Neural cell (in vitro differentiated cells): ENCODE measurements around the gene SHANK3. TPM values are rescaled to one million over a fixed set of nuclear protein-coding genes. Genes with fewer than 3 reads are reported as not detected.
"Not testable (repeated sequence)": the region's sequence is repeated elsewhere in the genome, so short reads cannot be mapped to it uniquely, and the experiment has no call there.

Experiments used
- H2AFZ ChIP-seq: fragments of 200-600, 300-800 bp; sonication (generic), shearing (Covaris generic); 2 replicates; pipeline ENCODE4 v1.6.0; 2014; ENCODE audit warnings: low read depth, mild to moderate bottlenecking, antibody characterized with exemption, low read length, moderate library complexity
- H3F3A ChIP-seq: fragments of 200-600 bp; shearing (Covaris generic); 2 replicates; pipeline ENCODE4 v1.6.1; 2016; ENCODE audit warnings: mild to moderate bottlenecking, moderate library complexity, mixed read lengths, antibody characterized with exemption, low read length; ENCODE audit not compliant: insufficient read depth, poor library complexity, severe bottlenecking
- H3K27ac ChIP-seq: fragments of 200-600, 300-800 bp; sonication (generic), shearing (Covaris generic); 2 replicates; pipeline ENCODE4 v1.5.1; 2014; ENCODE audit warnings: mild to moderate bottlenecking, low read length, moderate library complexity
- H3K27me3 ChIP-seq: fragments of 300-800, 200-600 bp; sonication (generic), shearing (Covaris generic); 2 replicates; pipeline ENCODE4 v1.6.0; 2014; ENCODE audit warnings: mild to moderate bottlenecking, low read depth, low read length, moderate library complexity; ENCODE audit not compliant: insufficient read depth
- H3K36me3 ChIP-seq: fragments of 300-800, 200-600 bp; sonication (generic), shearing (Covaris generic); 2 replicates; pipeline ENCODE4 v1.5.1; 2014; ENCODE audit warnings: mild to moderate bottlenecking, antibody characterized with exemption, low read length, moderate library complexity; ENCODE audit not compliant: insufficient read depth
- H3K4me2 ChIP-seq: fragments of 300-800, 200-600 bp; sonication (generic), shearing (Covaris generic); 2 replicates; pipeline ENCODE4 v1.6.0; 2014; ENCODE audit warnings: mild to moderate bottlenecking, low read length
- H3K4me3 ChIP-seq: fragments of 300-800, 200-600 bp; sonication (generic), shearing (Covaris generic); 2 replicates; pipeline ENCODE4 v1.5.1; 2014; ENCODE audit warnings: mild to moderate bottlenecking, low read length, moderate library complexity
- H3K79me2 ChIP-seq: fragments of 200-600 bp; shearing (Covaris generic); replicated peaks from 2 replicates; pipeline ENCODE4 v1.6.0; 2014; ENCODE audit warnings: mild to moderate bottlenecking, low read length, moderate library complexity; ENCODE audit not compliant: insufficient read depth
- H3K9ac ChIP-seq: fragments of 300-800, 200-600 bp; sonication (generic), shearing (Covaris generic); 2 replicates; pipeline ENCODE4 v1.6.1; 2016; ENCODE audit warnings: mild to moderate bottlenecking, low read length, mixed read lengths
- H3K9me2 ChIP-seq: fragments of 200-600 bp; shearing (Covaris generic); 2 replicates; pipeline ENCODE4 v1.6.1; 2016; ENCODE audit warnings: mild to moderate bottlenecking, low read length, mixed read lengths; ENCODE audit not compliant: insufficient read depth
- H3K9me3 ChIP-seq: fragments of 200-600, 300-800 bp; sonication (generic), shearing (Covaris generic); 2 replicates; pipeline ENCODE4 v1.6.1; 2016; ENCODE audit warnings: mild to moderate bottlenecking, mixed run types, low read length, moderate library complexity, mixed read lengths
- H4K20me1 ChIP-seq: fragments of 200-600 bp; shearing (Covaris generic); 2 replicates; pipeline ENCODE4 v1.6.1; 2016; ENCODE audit warnings: mild to moderate bottlenecking, mixed run types; ENCODE audit not compliant: insufficient read depth
- EP300 ChIP-seq: fragments of 450-650 bp; conservative IDR thresholded peaks from 2 replicates; pipeline ENCODE4 v1.6.1; 2014; ENCODE audit warnings: antibody characterized with exemption, mild to moderate bottlenecking, moderate library complexity; ENCODE audit not compliant: poor library complexity, severe bottlenecking
- EZH2 ChIP-seq: fragments of 200-600, 300-800 bp; shearing (Covaris generic), sonication (generic); IDR thresholded peaks from 2 replicates; pipeline ENCODE4 v1.6.1; 2014; ENCODE audit warnings: antibody characterized with exemption, low read length, borderline replicate concordance, mild to moderate bottlenecking; ENCODE audit not compliant: insufficient read depth, poor library complexity, severe bottlenecking
- MXI1 ChIP-seq: fragments of 450-650 bp; conservative IDR thresholded peaks from 2 replicates; pipeline ENCODE4 v1.6.1; 2014; ENCODE audit warnings: antibody characterized with exemption, mild to moderate bottlenecking; ENCODE audit not compliant: poor library complexity, severe bottlenecking
- POLR2AphosphoS5 ChIP-seq: IDR thresholded peaks from 2 replicates; pipeline ENCODE4 v1.6.1; 2012
- RAD21 ChIP-seq: fragments of 450-650 bp; conservative IDR thresholded peaks from 2 replicates; pipeline ENCODE4 v1.6.1; 2014; ENCODE audit warnings: antibody characterized with exemption, mild to moderate bottlenecking, moderate library complexity
- SMC3 ChIP-seq: fragments of 450-650 bp; conservative IDR thresholded peaks from 2 replicates; pipeline ENCODE4 v1.6.1; 2014; ENCODE audit warnings: antibody characterized with exemption, mild to moderate bottlenecking, moderate library complexity; ENCODE audit not compliant: poor library complexity
- TAF1 ChIP-seq: IDR thresholded peaks from 2 replicates; pipeline ENCODE4 v1.6.1; 2012; ENCODE audit warnings: low read depth
- polyA plus RNA-seq: library from polyadenylated mRNA; depleted of rRNA; stranded (reverse); fragments of >200 nt; gene quantifications from 2 replicates; pipeline ENCODE4 v1.2.3, GENCODE V29; 2014
- TF ChIP-seq, protein P1 (sequence below): IDR thresholded peaks from 2 replicates; pipeline ENCODE4 v1.6.1; 2012; ENCODE audit warnings: borderline replicate concordance
- TF ChIP-seq, protein P2 (sequence below): fragments of 450-650 bp; IDR thresholded peaks from 2 replicates; pipeline ENCODE4 v1.5.1; 2014; ENCODE audit warnings: antibody characterized with exemption, mild to moderate bottlenecking, moderate library complexity; ENCODE audit not compliant: poor library complexity, severe bottlenecking

SHANK3 gene
- polyA plus RNA-seq, 1 donor from 2014 or later, result 5.5 TPM

- H3K9ac ChIP-seq, result no peak overlapping the region
- H3K27ac ChIP-seq, result no peak overlapping the region
Observed at GRCh38 chr22:50656122-50657070, 16.2 kb upstream of the SHANK3 start.

DNA sequence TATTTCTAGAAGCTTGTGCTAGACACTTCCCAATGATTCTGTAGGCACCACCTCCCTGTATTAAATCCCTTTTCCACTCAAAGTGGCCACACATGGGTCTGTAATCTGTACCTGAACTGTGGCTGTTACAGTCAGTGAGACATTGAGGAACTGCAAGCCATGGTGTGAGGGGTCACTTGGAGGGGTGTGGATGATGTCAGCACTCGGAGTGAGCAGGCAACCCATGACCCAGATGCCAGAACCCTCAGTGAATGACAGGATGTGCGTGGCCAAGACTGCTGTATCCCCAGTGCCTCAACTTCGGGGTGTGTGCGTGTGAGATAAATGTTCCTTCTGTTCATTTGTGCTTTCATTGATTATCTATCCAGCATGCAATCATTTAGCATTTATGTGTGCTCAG is 14.7 kb upstream of the SHANK3 start:
- Histone ChIP-seq H3K27me3 (no peaks in the 10 kb centered on the region), H3K27ac (no peak overlapping the region), H2AFZ (no peak overlapping the region), H3K9me2 (no peaks in the 10 kb centered on the region), H3K9ac (no peak overlapping the region), H3K79me2 (no peaks in the 10 kb centered on the region), H3K36me3 (no peaks in the 10 kb centered on the region), H3K4me2 (no peak overlapping the region), H3K9me3 (no peaks in the 10 kb centered on the region), H4K20me1 (no peaks in the 10 kb centered on the region), H3F3A (no peaks in the 10 kb centered on the region), H3K4me3 (no peak overlapping the region)
- TF ChIP-seq MXI1 (no peak), EP300 (no peak), SMC3 (no peak), RAD21 (no peak)
- TF ChIP-seq, protein P1, sequence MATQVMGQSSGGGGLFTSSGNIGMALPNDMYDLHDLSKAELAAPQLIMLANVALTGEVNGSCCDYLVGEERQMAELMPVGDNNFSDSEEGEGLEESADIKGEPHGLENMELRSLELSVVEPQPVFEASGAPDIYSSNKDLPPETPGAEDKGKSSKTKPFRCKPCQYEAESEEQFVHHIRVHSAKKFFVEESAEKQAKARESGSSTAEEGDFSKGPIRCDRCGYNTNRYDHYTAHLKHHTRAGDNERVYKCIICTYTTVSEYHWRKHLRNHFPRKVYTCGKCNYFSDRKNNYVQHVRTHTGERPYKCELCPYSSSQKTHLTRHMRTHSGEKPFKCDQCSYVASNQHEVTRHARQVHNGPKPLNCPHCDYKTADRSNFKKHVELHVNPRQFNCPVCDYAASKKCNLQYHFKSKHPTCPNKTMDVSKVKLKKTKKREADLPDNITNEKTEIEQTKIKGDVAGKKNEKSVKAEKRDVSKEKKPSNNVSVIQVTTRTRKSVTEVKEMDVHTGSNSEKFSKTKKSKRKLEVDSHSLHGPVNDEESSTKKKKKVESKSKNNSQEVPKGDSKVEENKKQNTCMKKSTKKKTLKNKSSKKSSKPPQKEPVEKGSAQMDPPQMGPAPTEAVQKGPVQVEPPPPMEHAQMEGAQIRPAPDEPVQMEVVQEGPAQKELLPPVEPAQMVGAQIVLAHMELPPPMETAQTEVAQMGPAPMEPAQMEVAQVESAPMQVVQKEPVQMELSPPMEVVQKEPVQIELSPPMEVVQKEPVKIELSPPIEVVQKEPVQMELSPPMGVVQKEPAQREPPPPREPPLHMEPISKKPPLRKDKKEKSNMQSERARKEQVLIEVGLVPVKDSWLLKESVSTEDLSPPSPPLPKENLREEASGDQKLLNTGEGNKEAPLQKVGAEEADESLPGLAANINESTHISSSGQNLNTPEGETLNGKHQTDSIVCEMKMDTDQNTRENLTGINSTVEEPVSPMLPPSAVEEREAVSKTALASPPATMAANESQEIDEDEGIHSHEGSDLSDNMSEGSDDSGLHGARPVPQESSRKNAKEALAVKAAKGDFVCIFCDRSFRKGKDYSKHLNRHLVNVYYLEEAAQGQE, result no peak

More at GRCh38 chr22:50656122-50657070, 16.2 kb upstream of the SHANK3 start:
- H3F3A ChIP-seq, result no peaks in the 10 kb centered on the region
- H3K9me3 ChIP-seq, result no peaks in the 10 kb centered on the region
- H3K9me2 ChIP-seq, result no peaks in the 10 kb centered on the region
- no peaks in the 10 kb centered on the region for H3K36me3 ChIP-seq
- no peak for TF ChIP-seq POLR2AphosphoS5
- no peak for TF ChIP-seq EZH2
- no peak for TF ChIP-seq SMC3
- no peak for TF ChIP-seq TAF1
- no peak for TF ChIP-seq MXI1
- TF ChIP-seq RAD21, result no peak
- TF ChIP-seq, protein P2, sequence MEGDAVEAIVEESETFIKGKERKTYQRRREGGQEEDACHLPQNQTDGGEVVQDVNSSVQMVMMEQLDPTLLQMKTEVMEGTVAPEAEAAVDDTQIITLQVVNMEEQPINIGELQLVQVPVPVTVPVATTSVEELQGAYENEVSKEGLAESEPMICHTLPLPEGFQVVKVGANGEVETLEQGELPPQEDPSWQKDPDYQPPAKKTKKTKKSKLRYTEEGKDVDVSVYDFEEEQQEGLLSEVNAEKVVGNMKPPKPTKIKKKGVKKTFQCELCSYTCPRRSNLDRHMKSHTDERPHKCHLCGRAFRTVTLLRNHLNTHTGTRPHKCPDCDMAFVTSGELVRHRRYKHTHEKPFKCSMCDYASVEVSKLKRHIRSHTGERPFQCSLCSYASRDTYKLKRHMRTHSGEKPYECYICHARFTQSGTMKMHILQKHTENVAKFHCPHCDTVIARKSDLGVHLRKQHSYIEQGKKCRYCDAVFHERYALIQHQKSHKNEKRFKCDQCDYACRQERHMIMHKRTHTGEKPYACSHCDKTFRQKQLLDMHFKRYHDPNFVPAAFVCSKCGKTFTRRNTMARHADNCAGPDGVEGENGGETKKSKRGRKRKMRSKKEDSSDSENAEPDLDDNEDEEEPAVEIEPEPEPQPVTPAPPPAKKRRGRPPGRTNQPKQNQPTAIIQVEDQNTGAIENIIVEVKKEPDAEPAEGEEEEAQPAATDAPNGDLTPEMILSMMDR, result no peak
- TF ChIP-seq, protein P1, result no peak
- TF ChIP-seq EP300, result no peak
- no peaks in the 10 kb centered on the region for H3K27me3 ChIP-seq
- no peaks in the 10 kb centered on the region for H3K79me2 ChIP-seq
- no peak overlapping the region for H2AFZ ChIP-seq
- no peak overlapping the region for H3K4me2 ChIP-seq
- no peaks in the 10 kb centered on the region for H4K20me1 ChIP-seq
- no peak overlapping the region for H3K4me3 ChIP-seq

DNA sequence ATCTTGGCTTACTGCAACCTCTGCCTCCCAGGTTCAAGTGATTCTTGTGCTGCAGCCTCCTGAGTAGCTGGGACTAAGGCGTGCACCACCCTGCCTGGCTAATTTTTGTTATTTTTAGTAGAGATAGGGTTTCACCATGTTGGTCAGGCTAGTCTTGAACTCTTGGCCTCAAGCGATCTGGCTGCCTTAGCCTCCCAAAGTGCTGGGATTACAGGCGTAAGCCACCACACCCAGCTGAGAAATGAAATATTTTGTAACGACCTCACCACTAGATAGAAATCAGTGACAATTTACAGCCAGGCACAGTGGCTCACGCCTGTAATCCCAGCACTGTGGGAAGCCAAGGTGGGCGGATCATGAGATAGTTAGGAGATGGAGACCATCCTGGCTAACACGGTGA is 12.9 kb upstream of the SHANK3 start:
- not testable (repeated sequence) for H4K20me1 ChIP-seq, H3K9me3 ChIP-seq, H3K9me2 ChIP-seq, H3K4me2 ChIP-seq, H3K36me3 ChIP-seq, H3F3A ChIP-seq, H2AFZ ChIP-seq, H3K27ac ChIP-seq, H3K27me3 ChIP-seq, H3K4me3 ChIP-seq, H3K79me2 ChIP-seq, H3K9ac ChIP-seq
